NB4 (cell line): ENCODE results near the gene ZDHHC18.

Experiments
- DNase-seq: peaks from one replicate; pipeline ENCODE4 v3.0.0; 2010; ENCODE audit warnings: low read depth
- H3K4me3 ChIP-seq: one replicate; pipeline ENCODE4 v1.5.1; 2011; ENCODE audit warnings: mild to moderate bottlenecking, low read depth, low read length, moderate library complexity
- CTCF ChIP-seq: IDR thresholded peaks from one replicate; pipeline ENCODE4 v1.5.1; 2012; ENCODE audit warnings: low read depth, low read length
- MYC ChIP-seq: IDR thresholded peaks from 2 replicates; pipeline ENCODE4 v1.6.1; 2011; ENCODE audit warnings: low read depth, low read length
- POLR2A ChIP-seq: IDR thresholded peaks from 2 replicates; pipeline ENCODE4 v1.6.1; 2011; ENCODE audit warnings: mild to moderate bottlenecking; ENCODE audit not compliant: insufficient read length; ENCODE audit errors: extremely low read depth
- TF ChIP-seq, protein P1 (sequence below): IDR thresholded peaks from 2 replicates; pipeline ENCODE4 v1.6.1; 2011; ENCODE audit warnings: low read depth, low read length

ZDHHC18 gene

GRCh38 chr1:26814893-26815292, 11.6 kb upstream of the ZDHHC18 start:
- TF ChIP-seq CTCF (no peak), POLR2A (no peak), MYC (no peak)
- TF ChIP-seq, protein P1, sequence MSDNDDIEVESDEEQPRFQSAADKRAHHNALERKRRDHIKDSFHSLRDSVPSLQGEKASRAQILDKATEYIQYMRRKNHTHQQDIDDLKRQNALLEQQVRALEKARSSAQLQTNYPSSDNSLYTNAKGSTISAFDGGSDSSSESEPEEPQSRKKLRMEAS = no peak
- no peak for DNase-seq
- H3K4me3 ChIP-seq = no peak overlapping the region

DNA sequence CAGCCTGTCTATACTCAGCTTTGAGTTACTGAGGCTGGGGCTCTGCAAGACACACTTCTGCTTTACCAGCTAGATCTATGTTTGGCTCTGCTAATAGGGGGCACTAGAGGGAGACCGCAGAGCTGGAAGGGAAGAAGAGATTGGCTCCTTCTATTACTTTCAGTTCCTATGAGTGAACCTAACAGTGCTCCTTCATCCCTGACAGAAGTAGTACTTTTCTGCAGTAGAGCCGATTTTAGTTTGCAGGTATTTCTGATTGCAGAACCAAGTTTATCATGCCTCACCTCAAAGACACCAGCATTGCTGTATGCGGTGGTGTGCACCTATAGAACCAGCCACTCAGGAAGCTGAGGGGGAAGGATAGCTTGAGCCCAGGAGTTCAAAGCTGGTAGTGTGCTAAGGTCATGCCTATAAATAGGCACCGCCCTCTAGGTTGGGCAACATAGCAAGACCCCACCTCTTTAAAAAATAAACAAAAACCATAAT, 5.7 kb upstream of the ZDHHC18 start:
- peak overlapping the region; percentile 3 for H3K4me3 ChIP-seq
- no peak for TF ChIP-seq MYC
- TF ChIP-seq CTCF = peak; percentile 56
- peak; percentile 79 for DNase-seq

DNA sequence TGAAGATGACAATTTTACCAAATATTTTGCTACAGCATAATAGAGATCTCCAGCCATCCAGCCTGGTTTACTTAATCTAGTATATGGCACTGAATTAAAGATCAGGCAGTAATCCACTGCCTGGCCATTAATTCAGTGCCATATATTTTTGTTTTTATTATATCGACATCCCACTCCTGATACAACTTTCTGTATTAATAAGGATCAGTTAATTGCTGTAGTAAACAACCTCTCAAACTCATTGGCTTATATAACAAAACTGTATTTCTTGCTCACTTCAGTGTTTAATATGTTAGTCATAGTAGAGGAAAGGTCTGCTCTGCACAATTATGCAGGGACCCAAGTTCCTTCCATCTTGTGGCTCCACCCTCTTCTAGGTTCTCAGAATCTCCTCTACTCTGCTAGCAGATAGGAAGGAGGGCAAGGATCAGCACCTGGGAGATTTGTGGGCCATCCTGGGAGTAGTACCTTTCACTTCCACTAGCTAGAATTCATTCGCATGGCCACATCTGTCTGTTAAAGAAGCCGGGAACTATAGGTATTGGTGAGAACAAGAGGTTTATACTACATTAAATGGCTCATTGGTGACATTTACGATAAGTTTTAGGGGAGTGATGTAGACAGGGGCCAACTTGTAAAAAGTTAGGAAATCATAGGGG, 3.6 kb upstream of the ZDHHC18 start:
- no peak for DNase-seq
- H3K4me3 ChIP-seq = no peak overlapping the region
- TF ChIP-seq CTCF (no peak), POLR2A (no peak), MYC (no peak)
- TF ChIP-seq, protein P1 = no peak

- TF ChIP-seq POLR2A (no peak), MYC (no peak), CTCF (no peak)
- TF ChIP-seq, protein P1 = no peak
- no peak for DNase-seq
Measured at GRCh38 chr1:26824731-26825130, 1.8 kb upstream of the ZDHHC18 start.

GRCh38 chr1:26827106-26827604, 667 bp downstream of the ZDHHC18 start:
- no peak for DNase-seq
- no peak for TF ChIP-seq CTCF
- H3K4me3 ChIP-seq = peak overlapping the region; percentile 59

More at GRCh38 chr1:26824731-26825130, 1.8 kb upstream of the ZDHHC18 start:
- H3K4me3 ChIP-seq = no peak overlapping the region

DNA sequence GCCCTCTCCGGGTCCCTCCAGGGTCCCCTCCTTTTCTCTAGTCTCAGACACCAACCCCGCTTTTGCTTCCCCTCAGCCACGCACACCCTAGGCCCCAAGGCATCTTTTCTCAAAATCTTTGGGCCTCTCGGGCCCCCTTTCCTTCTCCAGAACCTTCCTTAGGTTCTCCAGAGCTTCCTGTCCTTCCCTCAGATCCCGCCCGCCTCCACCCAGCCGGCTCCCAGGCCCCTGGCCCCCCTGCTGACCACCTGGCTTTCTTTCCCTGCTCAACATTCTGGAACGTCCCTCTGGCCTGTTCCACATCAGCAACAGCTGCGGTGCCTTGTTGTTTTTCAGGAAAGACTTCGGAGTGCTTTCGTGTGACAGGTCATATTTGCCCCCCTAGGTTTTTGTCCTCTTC, 1.2 kb downstream of the ZDHHC18 start:
- DNase-seq = no peak
- TF ChIP-seq POLR2A (no peak), MYC (no peak), CTCF (no peak)
- TF ChIP-seq, protein P1 = no peak
- peak overlapping the region; percentile 59 for H3K4me3 ChIP-seq
